ENCODE measurements around the gene CTDNEP1.
A peak's percentile ranks its signal among the peaks of the same experiment; 100 is the strongest.

- TF ChIP-seq CTCF (IDR thresholded peaks at IDR 0.05), result peak in 1 of 3 experiments; percentile 6
- TF ChIP-seq POLR2AphosphoS5 (IDR thresholded peaks at IDR 0.05; ENCODE audit: insufficient read depth in 1 of 2, low read depth in 1 of 2), result peak; percentile 88 to 94
- peak in 1 of 2 donors; percentile 86 for TF ChIP-seq POLR2A (IDR thresholded peaks at IDR 0.05)
Measured at GRCh38 chr17:7234083-7234951, 17.2 kb downstream of the CTDNEP1 start, which contains the start of gene DVL2.

Data from vagina (tissue), 2 donors.